GM23338 (cell line): ENCODE measurements around the gene MOSMO. TPM values are rescaled to one million over a fixed set of nuclear protein-coding genes. Genes with fewer than 3 reads are reported as not detected.

Source experiments
- ATAC-seq: fragments of 200-7000 bp; cut with Tn5 transposase; 3 replicates; pipeline ENCODE4 v1.9.1; 2020
- DNase-seq: peaks from one replicate; pipeline ENCODE4 v3.0.0-alpha.2; 2015; ENCODE audit warnings: low spot score
- H2AFZ ChIP-seq: fragments of 200-600 bp; sonication (generic); 2 replicates; pipeline ENCODE4 v1.8.0; 2016; ENCODE audit warnings: antibody characterized with exemption, mild to moderate bottlenecking, moderate library complexity
- H3F3A ChIP-seq: fragments of 200-600 bp; sonication (generic); replicated peaks from 2 replicates; pipeline ENCODE4 v1.8.0; 2017; ENCODE audit warnings: antibody characterized with exemption, mixed run types, low read depth
- H3K27ac ChIP-seq: fragments of 200-600 bp; sonication (generic); 2 replicates; pipeline ENCODE4 v1.6.1; 2016; ENCODE audit warnings: low read depth
- H3K27me3 ChIP-seq: fragments of 200-600 bp; sonication (generic); 2 replicates; pipeline ENCODE4 v1.8.0; 2016; ENCODE audit warnings: mild to moderate bottlenecking, mixed run types, moderate library complexity; ENCODE audit not compliant: insufficient read depth
- H3K36me3 ChIP-seq: fragments of 200-600 bp; sonication (generic); 2 replicates; pipeline ENCODE4 v1.8.0; 2016; ENCODE audit warnings: mild to moderate bottlenecking; ENCODE audit not compliant: insufficient read depth
- H3K4me1 ChIP-seq: fragments of 200-600 bp; sonication (generic); 2 replicates; pipeline ENCODE4 v1.8.0; 2016; ENCODE audit warnings: mild to moderate bottlenecking, moderate library complexity; ENCODE audit not compliant: insufficient read depth
- H3K4me2 ChIP-seq: fragments of 200-600 bp; sonication (generic); 2 replicates; pipeline ENCODE4 v1.7.1; 2017; ENCODE audit warnings: mixed run types
- H3K4me3 ChIP-seq: fragments of 200-600 bp; sonication (generic); 2 replicates; pipeline ENCODE4 v1.6.1; 2016; ENCODE audit warnings: mixed run types
- H3K79me2 ChIP-seq: fragments of 200-600 bp; sonication (generic); replicated peaks from 2 replicates; pipeline ENCODE4 v1.8.0; 2017; ENCODE audit warnings: mild to moderate bottlenecking; ENCODE audit not compliant: insufficient read depth
- H3K9me2 ChIP-seq: fragments of 200-600 bp; sonication (generic); 2 replicates; pipeline ENCODE4 v1.8.0; 2017; ENCODE audit not compliant: insufficient read depth
- H4K20me1 ChIP-seq: fragments of 200-600 bp; sonication (generic); replicated peaks from 2 replicates; pipeline ENCODE4 v1.8.0; 2017; ENCODE audit warnings: mild to moderate bottlenecking; ENCODE audit not compliant: insufficient read depth
- H3K27ac Mint-ChIP-seq: 2 replicates; pipeline ENCODE4 v1.8.0; 2020; ENCODE audit warnings: inconsistent platforms, mild to moderate bottlenecking, moderate library complexity, mixed read lengths
- H3K27me3 Mint-ChIP-seq: 3 replicates; pipeline ENCODE4 v1.8.0; 2022; ENCODE audit warnings: low read depth, mild to moderate bottlenecking, moderate library complexity, mixed read lengths, inconsistent platforms; ENCODE audit not compliant: insufficient read depth, poor library complexity
- H3K36me3 Mint-ChIP-seq: 3 replicates; pipeline ENCODE4 v1.8.0; 2021; ENCODE audit warnings: low read depth, mild to moderate bottlenecking, inconsistent platforms, moderate library complexity, mixed read lengths
- H3K4me1 Mint-ChIP-seq: 3 replicates; pipeline ENCODE4 v1.8.0; 2020; ENCODE audit warnings: mild to moderate bottlenecking, inconsistent platforms, mixed read lengths
- H3K4me3 Mint-ChIP-seq: 3 replicates; pipeline ENCODE4 v1.8.0; 2021; ENCODE audit warnings: moderate library complexity, mild to moderate bottlenecking, inconsistent platforms, mixed read lengths
- H3K9me3 Mint-ChIP-seq: 3 replicates; pipeline ENCODE4 v1.8.0; 2020; ENCODE audit warnings: moderate library complexity, mild to moderate bottlenecking, inconsistent platforms, mixed read lengths
- CREB1 ChIP-seq: fragments of 250-450 bp; sonication (Bioruptor Pico); IDR thresholded peaks from 2 replicates; pipeline ENCODE4 v1.5.0; 2020; ENCODE audit warnings: low read depth, mild to moderate bottlenecking, moderate library complexity
- CTCF ChIP-seq, 2 experiments: fragments of 200-600 bp in 1 of 2; sonication (generic) in 1 of 2; conservative IDR thresholded peaks; 2 replicates each; pipeline versions ENCODE4 v1.5.1 to v1.6.1; 2016 to 2017; ENCODE audit warnings: antibody characterized with exemption in 2 of 2, low read depth in 2 of 2, mild to moderate bottlenecking in 2 of 2, moderate library complexity in 1 of 2
- ETS1 ChIP-seq: IDR thresholded peaks from 2 replicates; pipeline ENCODE4 v1.6.1; 2016; ENCODE audit warnings: antibody characterized with exemption
- EZH2 ChIP-seq: fragments of 200-600 bp; sonication (generic); IDR thresholded peaks from one replicate; pipeline ENCODE4 v1.8.0; 2017; ENCODE audit warnings: antibody characterized with exemption, mild to moderate bottlenecking, low read depth; ENCODE audit not compliant: unreplicated experiment
- JUNB ChIP-seq: IDR thresholded peaks from one replicate; pipeline ENCODE4 v1.6.1; 2016; ENCODE audit warnings: antibody characterized with exemption; ENCODE audit not compliant: unreplicated experiment
- NANOG ChIP-seq: IDR thresholded peaks from 2 replicates; pipeline ENCODE4 v1.6.1; 2016; ENCODE audit warnings: antibody characterized with exemption, borderline replicate concordance
- STAT1 ChIP-seq: IDR thresholded peaks from one replicate; pipeline ENCODE4 v1.6.1; 2016; ENCODE audit warnings: antibody characterized with exemption; ENCODE audit not compliant: unreplicated experiment
- ZNF114 ChIP-seq: fragments of 250-450 bp; sonication (Bioruptor Pico); IDR thresholded peaks from 2 replicates; pipeline ENCODE4 v1.5.0; 2020; ENCODE audit warnings: mild to moderate bottlenecking, moderate library complexity
- ZNF331 ChIP-seq: fragments of 250-450 bp; sonication (Bioruptor Pico); IDR thresholded peaks from 2 replicates; pipeline ENCODE4 v1.5.0; 2020; ENCODE audit warnings: low read depth, mild to moderate bottlenecking, moderate library complexity
- ZNF462 ChIP-seq: fragments of 250-450 bp; sonication (Bioruptor Pico); IDR thresholded peaks from 2 replicates; pipeline ENCODE4 v1.5.0; 2020; ENCODE audit warnings: mild to moderate bottlenecking, moderate library complexity
- polyA plus RNA-seq: library from polyadenylated mRNA; unstranded; fragments of >200 nt; fragmentation: Nextera tagmentation; extraction: Ambion mirVana; gene quantifications from 2 replicates; pipeline ENCODE4 v1.2.1, GENCODE V29; 2016
- total RNA-seq: library from RNA; depleted of rRNA; stranded (reverse); fragments of >200 nt; shearing (Covaris generic); gene quantifications from 2 replicates; pipeline ENCODE4 v1.2.3, GENCODE V29; 2014

The MOSMO gene
- total and polyA plus RNA-seq, 2 experiments from 2014 or later, result 8.7 to 19.2 TPM

- DNase-seq, result peak; percentile 46
- no peaks in the 10 kb centered on the region for H3K36me3 Mint-ChIP-seq
- H3F3A ChIP-seq, result no peaks in the 10 kb centered on the region
- peaks cover 4% of the 10 kb centered on the region for H3K27me3 Mint-ChIP-seq
- H3K27me3 ChIP-seq, result no peaks in the 10 kb centered on the region
- H3K9me2 ChIP-seq, result no peaks in the 10 kb centered on the region
- no peaks in the 10 kb centered on the region for H4K20me1 ChIP-seq
- H3K4me3 Mint-ChIP-seq, result no peak overlapping the region
- H3K4me1 ChIP-seq, result peaks cover 3% of the 10 kb centered on the region
- H3K27ac Mint-ChIP-seq, result peak overlapping the region; percentile 32; the same call in 1 of the 2 replicates
- peak overlapping the region; percentile 81 for H2AFZ ChIP-seq
- no peak overlapping the region for H3K27ac ChIP-seq
- no peak overlapping the region for H3K4me3 ChIP-seq
- H3K9me3 Mint-ChIP-seq, result no peaks in the 10 kb centered on the region
- no peak; the same call in 2 of the 3 replicates for ATAC-seq
- H3K4me2 ChIP-seq, result no peak overlapping the region
- TF ChIP-seq CTCF (conservative IDR thresholded peaks at IDR 0.05; ENCODE audit: low read depth in 2 of 2), result no peak
- TF ChIP-seq EZH2, result no peak
- TF ChIP-seq ZNF331, result no peak
- TF ChIP-seq JUNB, result no peak
- TF ChIP-seq NANOG, result no peak
- TF ChIP-seq ZNF114 (CRISPR knock-in tag), result no peak
- TF ChIP-seq CREB1 (CRISPR knock-in tag), result no peak
- TF ChIP-seq STAT1, result no peak
- TF ChIP-seq ZNF462 (CRISPR knock-in tag), result no peak
- TF ChIP-seq ETS1, result no peak
- H3K4me1 Mint-ChIP-seq, result peaks cover 15% of the 10 kb centered on the region
- no peaks in the 10 kb centered on the region for H3K36me3 ChIP-seq
- H3K79me2 ChIP-seq, result no peaks in the 10 kb centered on the region
These were observed 12.9 kb upstream of the MOSMO start for GRCh38 chr16:21994856-21995465.
